Inflammatory macrophage (primary cell): ENCODE measurements around the gene CFTR.

Experiments used
- DNase-seq, 2 donors: peaks; one replicate each; pipeline ENCODE4 v3.0.0-alpha.2; 2020 to 2022

The CFTR gene

DNA sequence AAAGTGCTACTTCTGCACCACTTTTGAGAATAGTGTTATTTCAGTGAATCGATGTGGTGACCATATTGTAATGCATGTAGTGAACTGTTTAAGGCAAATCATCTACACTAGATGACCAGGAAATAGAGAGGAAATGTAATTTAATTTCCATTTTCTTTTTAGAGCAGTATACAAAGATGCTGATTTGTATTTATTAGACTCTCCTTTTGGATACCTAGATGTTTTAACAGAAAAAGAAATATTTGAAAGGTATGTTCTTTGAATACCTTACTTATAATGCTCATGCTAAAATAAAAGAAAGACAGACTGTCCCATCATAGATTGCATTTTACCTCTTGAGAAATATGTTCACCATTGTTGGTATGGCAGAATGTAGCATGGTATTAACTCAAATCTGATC lies 110.4 kb downstream of the CFTR start:
- no peak for DNase-seq

DNA sequence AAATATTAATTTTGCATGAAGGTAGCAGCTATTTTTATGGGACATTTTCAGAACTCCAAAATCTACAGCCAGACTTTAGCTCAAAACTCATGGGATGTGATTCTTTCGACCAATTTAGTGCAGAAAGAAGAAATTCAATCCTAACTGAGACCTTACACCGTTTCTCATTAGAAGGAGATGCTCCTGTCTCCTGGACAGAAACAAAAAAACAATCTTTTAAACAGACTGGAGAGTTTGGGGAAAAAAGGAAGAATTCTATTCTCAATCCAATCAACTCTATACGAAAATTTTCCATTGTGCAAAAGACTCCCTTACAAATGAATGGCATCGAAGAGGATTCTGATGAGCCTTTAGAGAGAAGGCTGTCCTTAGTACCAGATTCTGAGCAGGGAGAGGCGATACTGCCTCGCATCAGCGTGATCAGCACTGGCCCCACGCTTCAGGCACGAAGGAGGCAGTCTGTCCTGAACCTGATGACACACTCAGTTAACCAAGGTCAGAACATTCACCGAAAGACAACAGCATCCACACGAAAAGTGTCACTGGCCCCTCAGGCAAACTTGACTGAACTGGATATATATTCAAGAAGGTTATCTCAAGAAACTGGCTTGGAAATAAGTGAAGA lies 112.3 kb downstream of the CFTR start:
- DNase-seq, result no peak

DNA sequence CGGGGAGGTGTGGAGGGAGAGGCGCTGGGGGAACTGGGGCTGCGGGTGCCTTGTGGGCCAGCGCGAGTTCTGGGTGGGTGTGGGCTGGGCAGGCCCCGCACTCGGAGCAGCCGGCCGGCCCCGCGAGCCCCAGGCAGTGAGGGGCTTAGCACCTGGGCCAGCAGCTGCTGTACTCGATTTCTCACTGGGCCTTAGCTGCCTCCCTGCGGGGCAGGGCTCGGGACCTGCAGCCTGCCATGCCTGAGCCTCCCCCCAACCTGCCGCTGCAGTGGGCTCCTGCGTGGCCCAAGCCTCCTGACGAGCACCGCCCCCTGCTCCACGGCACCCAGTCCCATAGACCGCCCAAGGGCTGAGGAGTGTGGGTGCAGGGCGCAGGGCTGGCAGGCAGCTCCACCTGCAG lies 116.3 kb downstream of the CFTR start:
- DNase-seq, result no peak

DNA sequence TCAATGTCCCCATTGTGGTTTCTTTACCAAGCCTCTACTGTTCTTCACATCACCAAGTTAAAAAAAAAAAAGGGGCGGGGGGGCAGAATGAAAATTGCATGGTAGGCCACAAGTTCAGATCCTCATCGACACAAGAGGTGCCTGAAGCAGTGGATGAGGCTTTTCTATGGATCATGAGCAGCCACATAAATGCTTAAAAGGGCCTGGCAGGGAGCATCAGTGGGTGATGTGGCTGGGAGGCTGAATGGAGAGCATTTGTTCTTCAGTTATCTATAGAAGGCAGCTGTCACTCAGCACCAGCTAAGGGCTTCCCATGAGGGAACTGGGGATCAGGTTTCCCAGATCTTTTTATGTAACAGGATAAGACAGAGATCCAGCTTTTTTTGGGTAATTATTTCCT lies 117.9 kb downstream of the CFTR start:
- no peak for DNase-seq

DNA sequence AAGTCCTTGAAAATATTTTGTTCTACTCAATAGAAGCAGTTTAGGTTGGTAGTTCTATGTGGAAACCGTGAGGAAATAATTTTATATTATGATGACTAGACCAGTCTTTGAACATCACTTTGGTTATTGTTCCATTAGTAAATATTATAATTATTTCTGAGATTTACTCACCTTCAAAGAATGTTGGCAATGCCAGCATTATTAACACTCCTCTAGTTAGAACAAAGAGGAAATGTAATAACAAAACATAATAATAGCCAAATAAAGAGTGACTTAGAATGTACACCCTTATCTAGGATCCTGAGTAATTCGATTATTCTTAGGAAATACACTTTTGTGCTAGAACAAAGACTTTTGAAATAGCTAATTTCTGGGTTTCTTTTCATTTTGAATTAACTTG lies 121.1 kb downstream of the CFTR start:
- no peak for DNase-seq

DNA sequence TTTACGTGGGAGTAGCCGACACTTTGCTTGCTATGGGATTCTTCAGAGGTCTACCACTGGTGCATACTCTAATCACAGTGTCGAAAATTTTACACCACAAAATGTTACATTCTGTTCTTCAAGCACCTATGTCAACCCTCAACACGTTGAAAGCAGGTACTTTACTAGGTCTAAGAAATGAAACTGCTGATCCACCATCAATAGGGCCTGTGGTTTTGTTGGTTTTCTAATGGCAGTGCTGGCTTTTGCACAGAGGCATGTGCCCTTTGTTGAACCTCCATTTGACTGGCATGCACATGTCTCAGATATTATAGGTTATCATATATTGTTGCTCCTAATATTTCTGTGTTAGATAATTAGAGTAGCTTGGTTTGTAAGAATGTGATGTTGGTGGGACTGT lies 123.8 kb downstream of the CFTR start:
- no peak for DNase-seq

DNA sequence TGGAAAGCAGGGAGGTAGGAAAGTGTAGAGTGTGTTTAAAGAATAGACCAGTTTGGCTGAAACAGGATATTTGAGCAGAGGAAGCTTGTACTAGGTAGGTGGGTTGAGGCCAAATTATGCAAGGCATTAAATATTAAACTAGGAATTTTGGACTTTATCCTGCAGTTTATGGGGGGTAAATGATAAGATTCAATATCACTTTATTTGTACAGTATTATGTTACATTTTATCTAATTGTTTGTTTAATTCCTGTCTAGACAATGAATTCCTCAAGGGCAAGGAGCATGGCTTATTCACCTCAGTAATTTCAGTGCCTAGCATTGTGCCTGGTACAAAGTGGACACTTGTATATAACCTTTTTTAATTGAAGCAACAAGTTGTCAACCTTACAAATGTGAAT lies 125.9 kb downstream of the CFTR start:
- DNase-seq, result no peak

DNA sequence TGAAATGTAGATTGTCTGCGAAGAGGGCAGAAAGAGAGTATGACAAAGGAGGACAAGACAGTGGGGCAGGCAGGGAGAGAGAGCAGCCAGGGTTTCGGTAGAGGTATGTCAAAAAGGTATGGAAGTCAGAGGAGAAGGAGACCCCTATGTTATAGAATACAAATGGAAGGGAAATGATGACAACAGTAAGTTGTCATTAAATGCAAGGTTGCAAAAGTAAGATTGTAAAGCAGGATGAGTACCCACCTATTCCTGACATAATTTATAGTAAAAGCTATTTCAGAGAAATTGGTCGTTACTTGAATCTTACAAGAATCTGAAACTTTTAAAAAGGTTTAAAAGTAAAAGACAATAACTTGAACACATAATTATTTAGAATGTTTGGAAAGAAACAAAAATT lies 126.3 kb downstream of the CFTR start:
- DNase-seq, result no peak

DNA sequence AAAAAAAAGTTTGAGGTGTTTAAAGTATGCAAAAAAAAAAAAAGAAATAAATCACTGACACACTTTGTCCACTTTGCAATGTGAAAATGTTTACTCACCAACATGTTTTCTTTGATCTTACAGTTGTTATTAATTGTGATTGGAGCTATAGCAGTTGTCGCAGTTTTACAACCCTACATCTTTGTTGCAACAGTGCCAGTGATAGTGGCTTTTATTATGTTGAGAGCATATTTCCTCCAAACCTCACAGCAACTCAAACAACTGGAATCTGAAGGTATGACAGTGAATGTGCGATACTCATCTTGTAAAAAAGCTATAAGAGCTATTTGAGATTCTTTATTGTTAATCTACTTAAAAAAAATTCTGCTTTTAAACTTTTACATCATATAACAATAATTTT lies 130.6 kb downstream of the CFTR start:
- no peak for DNase-seq

DNA sequence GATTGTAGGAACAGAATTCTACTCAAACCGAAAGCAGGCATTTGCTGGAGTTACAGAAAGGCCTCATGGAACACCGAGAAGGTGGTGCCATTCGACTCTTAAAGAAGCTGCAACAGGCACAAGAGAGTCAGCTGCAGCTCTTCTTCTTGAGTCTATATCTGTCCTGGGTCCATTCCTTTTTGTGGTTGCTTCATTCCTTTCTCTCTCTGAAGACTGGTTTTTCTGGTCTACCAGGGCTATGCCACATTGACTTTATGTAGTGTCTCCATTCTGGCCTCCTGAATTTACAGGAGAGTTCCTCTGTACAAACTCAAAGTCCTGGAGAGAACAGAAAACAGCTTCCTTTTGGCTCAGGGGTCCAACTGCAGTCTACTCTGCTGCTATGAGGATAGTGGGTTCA lies 132.8 kb downstream of the CFTR start:
- no peak for DNase-seq

DNA sequence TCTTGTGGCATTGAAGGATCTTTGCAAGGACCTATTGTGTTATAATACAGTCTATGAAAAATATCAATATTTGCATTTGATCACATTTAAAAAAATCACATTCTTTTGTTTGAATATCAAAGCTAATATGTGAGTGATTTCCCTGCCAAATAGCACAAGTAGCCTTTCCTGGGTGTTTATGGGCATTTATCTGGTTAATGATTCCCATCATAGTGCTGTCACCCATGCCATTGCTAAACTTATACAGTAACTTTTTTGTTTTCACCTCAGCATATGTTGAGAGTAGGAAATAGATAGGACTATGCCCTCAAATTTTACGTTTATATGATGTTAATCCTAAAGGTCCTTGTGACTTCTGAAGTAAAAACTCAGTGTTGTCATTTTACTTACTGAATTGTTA lies 136.9 kb downstream of the CFTR start:
- DNase-seq, result no peak

DNA sequence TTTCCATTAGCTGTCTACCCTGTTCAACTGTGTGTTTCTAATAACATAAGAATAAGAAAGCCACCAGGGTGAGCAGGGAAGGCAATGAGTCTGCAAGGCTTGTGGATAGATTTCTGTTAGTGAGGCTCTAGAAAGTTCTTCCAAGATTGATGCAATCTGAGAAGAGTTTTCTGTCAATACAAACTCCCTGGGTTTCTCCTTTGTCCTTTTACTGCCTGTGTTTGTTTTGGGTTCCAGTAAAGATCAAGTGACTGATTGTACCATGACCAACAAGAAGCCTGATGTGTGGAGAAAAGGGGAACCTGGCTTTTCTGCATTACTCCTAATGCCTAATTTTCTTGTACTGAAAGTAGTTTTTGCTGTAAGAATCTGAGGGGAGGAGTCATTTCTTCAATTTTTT lies 139.9 kb downstream of the CFTR start:
- DNase-seq, result no peak

DNA sequence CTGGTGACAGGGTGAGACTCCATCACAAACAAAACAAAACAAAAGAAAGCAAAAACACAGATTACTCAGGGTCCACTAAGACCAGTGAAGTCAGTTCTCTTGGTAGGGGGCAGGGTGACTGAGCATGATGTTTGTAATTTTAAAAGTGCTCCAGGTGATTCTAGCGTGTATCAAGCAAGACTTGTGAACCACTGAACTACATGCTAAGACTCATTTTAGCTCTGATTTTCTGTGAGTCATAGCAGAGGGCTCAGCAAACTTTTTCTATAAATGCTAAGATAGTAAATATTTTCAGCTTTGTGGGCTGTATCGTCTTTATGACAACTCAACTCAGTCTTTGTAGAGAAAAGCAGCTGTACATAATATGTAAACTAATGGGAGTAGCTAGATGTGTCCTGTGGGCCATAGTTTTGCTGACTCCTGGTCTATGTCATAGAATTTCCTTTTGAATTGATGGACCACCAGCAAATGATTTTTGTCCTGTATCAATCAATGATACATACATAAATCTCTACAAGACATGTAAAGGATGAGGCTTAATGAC lies 141.3 kb downstream of the CFTR start:
- DNase-seq, result no peak

DNA sequence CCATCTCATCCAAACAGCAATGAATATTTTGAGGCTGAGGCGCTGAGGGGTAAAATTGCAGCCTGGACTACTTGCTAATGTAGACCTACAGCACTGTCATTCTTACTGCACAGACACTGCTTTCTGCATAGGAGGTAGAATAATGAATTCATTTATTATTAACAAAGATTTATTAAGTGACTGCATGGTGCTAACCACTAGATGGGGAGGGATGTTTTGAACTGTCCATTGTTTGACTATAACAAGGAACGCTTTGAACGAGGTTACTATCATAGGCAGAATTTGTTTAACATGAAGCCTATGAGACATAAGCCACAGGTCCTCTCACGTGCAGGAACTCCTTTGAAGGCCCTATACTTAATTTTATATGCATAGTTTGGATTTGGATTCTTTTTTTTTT lies 143.8 kb downstream of the CFTR start:
- no peak for DNase-seq

DNA sequence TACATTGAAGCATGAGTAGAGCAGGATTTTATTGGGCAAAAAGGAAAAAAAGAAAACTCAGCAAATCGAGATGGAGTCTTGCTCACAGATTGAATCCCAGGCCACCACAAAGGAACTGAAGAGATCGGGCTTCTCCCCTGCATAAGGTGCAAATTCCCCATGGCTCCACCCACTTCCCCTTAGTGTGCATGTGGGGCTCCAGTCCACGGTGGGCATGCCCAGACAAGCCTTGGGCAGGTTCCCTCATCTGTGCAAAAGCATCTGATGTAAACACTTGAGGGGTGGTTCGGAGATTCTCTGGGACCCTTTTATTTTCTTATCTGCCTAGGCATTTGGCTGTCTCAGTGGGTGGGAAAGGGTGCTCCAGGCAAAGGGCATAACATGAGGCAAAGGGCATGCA lies 150.7 kb downstream of the CFTR start:
- DNase-seq, result no peak

DNA sequence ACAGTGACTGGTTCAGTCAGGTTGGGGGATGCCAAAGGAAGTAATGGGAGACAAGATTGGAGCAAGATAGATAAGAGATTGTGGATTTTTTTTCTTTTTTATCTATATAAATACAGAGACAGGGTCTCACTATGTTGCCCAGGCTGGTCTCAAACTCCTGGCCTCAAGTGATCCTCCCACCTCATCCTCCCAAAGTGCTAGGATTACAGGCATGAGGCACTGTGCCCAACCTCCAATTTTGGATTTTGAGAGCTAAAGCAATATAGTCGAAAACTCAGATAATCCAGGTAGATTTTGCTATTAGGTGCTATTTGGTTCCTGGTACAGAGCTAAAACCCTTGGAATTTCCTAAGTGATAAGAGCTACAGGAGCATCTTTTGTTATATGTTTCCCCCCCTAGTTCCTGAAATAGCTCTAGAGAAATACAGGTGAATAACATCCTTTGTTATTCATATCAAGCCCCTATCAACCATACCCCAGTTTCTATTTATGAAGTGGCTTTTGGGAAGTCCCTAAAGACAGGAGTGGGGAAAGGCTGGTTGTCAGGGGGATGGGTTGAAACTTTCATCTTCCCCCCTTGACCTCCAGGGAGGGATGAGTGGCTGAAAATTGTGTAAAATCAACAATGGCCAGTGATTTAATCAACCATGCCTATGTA lies 151.2 kb downstream of the CFTR start:
- no peak for DNase-seq

DNA sequence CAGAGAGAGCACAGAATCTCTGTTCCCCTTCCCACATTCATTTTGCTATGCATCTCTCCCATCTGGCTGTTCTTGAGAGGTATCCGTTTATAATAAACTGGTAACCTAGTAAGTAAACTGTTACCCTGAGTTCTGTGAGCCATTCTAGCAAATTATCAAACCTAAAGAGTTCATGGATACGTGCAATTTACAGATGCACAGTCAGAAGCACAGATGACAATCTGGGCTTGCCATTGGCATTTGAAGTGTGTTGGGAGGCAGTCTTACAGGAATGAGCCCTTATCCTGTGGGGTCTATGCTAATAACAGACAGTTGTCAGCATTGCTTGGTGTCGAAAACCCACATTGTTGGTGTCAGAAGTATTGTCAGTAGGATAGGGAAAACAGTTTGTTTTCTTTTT lies 151.8 kb downstream of the CFTR start:
- DNase-seq, result no peak

DNA sequence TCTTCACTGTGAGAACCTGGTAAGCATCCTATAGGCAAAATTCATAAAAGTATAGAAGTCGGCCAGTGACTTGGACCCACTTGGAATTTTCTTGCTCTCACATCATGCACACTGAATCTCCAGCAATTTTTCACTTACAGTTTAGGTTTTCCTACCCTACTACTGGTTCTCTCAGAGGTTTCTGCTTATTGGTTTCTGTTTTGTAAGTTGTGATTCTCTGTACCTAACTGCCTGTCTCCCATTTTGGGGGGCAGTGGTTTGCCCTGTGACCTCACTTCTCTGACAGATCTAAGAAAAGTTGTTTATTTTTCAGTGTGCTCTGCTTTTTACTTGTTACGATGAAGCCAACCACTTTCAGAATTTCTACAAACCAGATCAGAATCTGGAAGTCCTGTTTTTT lies 158.1 kb downstream of the CFTR start:
- DNase-seq, result no peak

DNA sequence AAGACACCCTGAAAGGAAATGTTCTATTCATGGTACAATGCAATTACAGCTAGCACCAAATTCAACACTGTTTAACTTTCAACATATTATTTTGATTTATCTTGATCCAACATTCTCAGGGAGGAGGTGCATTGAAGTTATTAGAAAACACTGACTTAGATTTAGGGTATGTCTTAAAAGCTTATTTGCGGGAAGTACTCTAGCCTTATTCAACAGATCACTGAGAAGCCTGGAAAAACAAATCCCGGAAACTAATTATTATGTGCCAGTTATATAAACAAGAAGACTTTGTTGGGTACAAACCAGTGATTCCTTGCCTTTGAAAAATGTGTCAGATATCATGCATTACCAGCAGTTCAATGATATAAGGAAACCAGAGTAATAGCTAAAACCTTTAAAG lies 160.1 kb downstream of the CFTR start:
- no peak for DNase-seq

DNA sequence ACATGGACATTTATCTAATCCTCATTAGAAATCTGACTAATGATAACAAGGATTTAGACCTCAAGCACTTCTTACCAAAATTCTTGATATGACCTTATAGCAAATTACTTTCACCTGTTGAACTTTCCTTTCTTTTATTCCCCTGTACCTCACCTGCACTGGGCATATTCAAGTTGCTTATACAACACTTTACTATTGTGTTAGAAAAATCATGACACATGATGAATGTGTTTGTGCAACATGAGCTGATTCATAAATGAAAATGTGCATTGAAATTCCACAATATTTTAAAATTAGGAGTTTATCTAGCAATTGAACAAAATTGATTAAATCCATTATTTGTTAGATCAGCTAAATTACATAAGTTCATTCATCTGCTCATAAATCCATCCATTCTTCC lies 160.6 kb downstream of the CFTR start:
- no peak for DNase-seq

DNA sequence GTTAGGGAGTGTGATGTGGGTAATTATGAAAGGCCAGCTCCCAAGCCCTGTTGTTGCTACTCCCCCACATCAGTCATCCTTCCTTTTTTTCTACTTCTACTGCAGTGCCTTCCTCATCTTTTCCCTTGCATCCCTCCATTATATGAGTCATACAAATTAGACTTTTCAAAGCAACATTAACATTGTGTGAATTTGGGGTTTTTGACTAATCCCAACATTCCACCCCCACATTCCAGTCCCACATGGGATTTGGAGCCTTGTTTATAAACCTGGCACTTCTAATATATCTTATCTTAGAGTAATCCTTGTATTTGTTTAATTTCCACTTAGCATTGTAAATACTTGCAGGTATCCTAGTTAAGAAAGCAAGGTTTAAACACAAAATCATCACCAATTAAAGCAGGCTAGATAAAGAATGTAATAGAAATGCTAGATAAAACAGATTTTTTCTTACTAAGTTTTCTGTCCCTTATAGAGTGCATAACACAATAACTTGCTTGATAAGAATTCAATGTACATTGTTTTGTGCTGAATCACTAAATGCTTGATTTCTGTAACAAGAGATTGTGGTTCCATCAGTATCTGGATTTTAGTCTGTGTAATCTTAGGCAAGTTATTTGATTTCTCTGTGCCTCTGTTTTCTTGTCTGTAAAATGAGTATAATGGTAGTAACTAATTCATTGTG lies 165.8 kb downstream of the CFTR start:
- DNase-seq, result no peak

DNA sequence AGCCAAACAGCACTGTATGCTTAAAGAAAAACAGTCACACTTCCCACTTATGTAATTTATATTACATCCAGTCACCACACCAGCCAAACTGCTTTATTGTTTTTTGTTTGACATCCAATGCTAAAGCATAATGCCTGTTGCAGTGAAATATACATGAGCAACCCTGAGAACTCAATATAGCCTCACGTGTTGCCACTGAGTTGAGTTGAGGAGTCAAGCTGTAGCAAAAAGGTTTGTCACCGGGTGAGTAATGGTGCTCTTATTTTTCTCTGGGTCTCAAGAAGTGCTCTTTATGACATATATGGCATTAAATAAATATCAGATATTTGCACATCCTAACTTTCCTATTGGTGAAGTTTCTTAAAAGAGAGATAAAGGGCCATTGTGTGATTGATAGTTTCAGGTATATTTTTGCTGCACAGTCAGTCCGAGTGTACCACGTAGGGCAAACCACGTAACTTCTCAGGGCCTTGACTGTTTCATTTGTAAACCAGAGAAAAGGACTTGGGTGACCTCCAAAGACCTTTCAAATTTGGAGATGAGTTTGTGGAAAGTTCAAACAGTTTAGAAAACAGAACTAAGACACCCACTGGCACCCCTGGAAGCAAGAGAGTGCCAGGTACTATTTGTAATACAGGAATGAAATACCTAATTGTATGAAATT lies 168.5 kb downstream of the CFTR start:
- DNase-seq, result no peak

DNA sequence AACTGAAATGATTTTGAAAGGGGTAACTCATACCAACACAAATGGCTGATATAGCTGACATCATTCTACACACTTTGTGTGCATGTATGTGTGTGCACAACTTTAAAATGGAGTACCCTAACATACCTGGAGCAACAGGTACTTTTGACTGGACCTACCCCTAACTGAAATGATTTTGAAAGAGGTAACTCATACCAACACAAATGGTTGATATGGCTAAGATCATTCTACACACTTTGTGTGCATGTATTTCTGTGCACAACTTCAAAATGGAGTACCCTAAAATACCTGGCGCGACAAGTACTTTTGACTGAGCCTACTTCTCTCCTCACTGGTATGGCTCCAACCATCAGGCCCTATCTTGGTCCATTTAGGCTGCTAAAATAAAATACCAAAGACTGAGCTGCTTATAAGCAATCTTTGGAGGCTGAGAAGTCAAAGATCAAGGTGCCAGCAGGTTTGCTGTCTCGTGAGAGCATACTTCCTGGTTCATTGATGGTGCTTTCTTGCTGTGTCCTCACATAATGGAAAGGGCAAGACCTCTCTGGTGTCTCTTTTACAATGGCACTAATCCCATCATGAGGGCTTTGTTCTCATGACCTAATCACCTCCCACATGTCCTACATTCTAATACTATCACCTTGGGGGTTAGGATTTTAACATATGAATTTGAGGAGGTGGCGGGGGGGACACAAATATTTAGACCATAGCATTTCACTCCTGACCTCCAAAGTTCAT lies 173.3 kb downstream of the CFTR start:
- no peak for DNase-seq
